HG03045 (cell line): Measurements from ENCODE around the gene MCRIP1.

ENCODE experiments used
- ATAC-seq: cut with Tn5 transposase; IDR thresholded peaks from one replicate; pipeline ENCODE4 v1.9.1; 2021; ENCODE audit warnings: mild to moderate bottlenecking, moderate library complexity; ENCODE audit not compliant: unreplicated experiment

Gene MCRIP1, protein sequence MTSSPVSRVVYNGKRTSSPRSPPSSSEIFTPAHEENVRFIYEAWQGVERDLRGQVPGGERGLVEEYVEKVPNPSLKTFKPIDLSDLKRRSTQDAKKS

GRCh38 chr17:81833160-81833920 lies at the start of gene MCRIP1:
TSS of gene MCRIP1 (minus strand) at chr17:81833291. CDS start at chr17:81824506, 8,785 bp downstream.
- ATAC-seq = peak; percentile 74

DNA sequence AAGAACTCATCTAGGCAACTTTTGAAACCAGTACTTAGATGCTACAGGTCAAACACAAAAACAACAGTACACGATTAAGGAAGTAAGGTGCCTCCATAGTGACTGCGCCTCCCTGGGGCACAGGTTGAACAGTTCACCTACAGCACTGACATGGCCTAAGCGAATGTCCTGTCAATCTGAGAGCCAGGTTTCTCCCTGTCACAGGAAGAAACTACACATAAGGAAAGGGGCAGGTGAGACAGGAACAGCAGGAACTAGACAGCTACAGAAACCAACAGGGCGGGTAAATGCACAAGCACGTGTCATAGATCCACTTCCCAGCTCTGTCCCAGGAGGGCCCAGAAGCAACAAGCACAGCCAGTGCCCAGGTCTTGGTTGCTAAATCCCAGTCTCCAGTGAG lies 46.0 kb upstream of the MCRIP1 start:
- ATAC-seq = no peak

GRCh38 chr17:81878294-81878693 lies 45.2 kb upstream of the MCRIP1 start:
- no peak for ATAC-seq

DNA sequence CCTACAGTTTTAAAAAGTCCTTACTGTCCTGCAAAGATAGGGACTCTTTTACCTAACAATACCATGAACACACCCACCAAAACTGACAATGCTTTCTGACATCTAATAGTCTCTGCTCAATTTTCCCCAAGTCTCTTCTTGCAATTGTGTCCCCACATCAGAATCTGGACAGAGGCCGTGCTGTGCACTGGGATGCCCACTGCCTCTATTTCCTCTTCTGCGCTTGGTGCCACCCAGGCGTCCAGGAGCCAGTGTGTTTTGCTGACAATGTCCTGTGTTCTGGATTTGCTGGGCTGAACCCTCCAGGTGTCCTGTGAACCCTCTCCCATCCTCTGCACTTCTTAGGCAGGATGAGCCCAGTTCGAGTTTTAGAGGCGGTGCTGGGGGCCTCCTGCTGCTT lies 44.5 kb upstream of the MCRIP1 start:
- no peak for ATAC-seq

DNA sequence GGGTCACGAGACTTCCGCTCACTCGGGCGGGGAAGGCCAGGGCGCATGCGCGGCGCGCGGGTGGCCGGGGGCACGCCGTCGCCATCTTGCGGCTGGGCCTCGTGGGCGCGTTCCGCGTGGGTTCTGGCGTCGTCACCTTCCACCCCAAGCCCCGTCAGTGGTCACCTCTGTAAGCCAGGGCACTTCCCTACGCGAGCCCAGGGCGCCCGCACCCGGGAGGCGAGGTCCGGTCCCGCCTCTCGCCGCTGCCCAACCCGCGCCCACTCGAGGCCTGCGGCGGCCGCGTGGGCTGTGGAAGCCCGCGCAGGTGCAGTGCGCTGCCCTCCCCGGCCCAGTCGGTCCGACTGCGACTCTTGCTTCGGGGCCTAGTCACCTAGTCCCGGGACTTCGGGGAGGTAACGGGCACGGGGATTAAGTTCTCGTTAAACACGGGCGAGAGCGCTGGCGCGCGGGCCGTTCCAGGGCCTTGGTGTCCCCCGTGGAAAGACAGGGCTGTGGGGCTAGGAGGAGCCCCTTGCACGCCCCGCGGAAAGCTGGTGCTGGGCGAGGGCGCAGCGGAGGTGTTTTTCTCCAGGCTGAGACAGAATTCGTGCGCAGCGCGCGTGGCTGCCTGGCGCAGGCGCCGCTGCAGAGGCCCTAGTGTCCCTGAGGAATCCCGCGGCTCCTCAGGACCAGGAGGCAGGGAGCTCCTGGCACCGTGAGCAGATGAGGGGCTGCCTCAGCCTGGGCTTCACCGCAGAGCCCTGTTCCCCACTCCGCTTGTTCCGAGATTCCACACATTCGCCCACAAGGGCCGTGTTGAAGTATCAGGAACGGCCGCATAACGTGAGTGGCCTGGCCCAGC lies 38.5 kb upstream of the MCRIP1 start:
- ATAC-seq = peak; percentile 25

DNA sequence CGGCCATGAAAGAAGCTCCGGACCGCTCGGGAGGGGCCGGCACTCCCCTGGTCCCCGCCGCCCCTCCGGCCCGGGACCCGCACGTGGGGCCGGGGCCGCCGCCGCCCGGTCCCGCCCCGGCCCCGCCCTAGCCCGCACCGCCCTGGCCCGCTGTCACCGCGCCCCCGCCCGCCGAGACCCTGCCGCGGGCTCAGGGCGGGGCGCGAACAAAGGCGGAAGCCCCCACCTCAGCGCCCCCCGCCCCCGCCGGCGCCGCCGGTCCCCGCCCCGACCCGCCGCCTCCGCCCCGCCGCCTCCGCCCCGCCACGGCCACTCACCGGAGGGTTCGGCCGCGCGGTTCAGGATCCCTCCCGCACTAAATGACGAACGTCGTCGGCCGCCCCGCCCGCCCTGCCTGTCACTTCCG lies 37.9 kb upstream of the MCRIP1 start, which contains the start of gene ARHGDIA:
ARHGDIA (minus strand) TSS at position 357 of the 406 bp plus-strand sequence. CDS start 1,407 bp downstream, outside the sequence.
- peak; percentile 44 for ATAC-seq

DNA sequence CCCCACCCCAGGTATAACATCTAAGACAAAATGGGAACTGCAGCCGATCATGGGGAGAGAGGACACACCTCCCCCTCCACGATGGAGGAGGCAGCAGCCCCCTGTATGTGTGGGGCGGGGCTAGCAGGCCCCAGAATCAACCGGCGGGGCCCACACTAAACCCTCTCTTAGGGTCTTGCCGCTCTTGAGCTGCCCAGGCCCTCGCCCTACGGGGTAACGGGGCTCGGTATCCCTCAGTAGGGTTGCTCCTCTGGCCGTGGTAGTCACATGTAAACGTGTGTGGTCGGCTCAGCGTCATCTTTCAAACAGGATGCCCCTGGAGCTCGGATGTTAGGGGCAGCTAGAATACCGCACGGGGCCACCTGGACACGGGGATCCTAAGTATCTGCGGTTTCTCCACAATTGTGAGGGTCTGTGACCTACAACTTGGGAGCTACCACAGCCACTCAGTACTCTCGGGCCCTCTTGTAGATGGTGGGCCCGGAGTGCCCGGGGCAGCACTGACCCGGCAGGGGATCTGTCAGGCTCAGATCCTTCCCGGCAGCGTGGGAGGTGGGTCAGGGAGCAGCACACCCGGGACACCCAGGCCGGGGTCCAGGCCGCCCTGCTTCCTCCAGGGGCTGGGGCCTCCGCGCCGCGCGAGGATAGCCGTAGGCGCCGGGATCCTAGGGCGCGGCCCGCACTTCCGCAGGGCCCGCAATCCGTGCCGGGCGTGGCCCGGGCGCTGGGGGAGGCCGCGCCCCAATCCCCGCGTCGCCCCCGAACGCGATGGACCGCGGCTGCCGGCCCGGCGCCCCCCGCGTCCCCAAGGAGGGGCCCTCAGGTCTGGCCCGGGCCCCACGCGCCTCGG lies 37.3 kb upstream of the MCRIP1 start:
- ATAC-seq = peak; percentile 18

DNA sequence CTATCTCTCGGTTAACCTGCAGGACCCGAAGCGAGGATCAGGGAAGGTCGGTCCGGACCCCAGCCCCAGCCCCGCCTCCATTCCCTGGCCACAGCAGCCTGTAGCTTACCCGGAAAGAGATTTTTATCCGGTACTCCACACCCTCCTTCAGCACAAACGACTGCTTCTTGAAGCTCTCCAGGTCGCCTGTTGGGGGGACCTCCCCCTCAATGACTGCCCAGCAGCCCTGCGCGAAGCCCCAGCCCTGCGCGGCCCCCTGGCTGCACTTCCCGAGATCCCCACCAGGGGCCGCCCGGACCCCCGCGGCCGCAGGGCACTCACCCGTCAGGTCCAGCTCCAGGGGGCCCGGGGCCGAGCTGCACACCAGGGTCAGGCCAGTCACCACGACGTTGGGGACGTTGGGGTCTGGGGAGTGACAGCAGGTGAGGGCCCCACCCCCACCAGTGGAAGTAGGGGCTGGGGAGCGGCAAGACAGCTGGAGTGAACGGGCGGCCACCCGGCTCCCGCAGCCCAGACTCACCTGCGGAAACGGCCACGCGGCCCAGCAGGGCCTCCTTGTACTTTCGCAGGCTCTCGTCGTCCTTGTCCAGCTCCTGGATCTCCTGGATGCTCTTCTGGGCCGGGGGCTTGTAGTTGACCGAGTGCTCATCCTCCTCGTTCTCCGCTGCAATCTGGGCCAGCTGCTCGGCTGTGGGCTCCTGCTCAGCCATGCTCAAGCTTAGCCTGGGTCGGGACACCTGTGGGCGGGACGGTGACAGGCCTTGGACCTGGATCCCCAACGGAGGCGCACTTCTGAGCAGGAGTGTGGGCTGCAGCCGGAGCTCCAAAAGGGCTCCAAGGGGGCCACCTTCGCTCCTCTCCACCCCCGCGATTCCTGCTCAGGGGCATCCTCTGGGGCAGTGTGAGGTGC lies 36.4 kb upstream of the MCRIP1 start:
- no peak for ATAC-seq

GRCh38 chr17:81868674-81869220 lies 35.7 kb upstream of the MCRIP1 start:
- ATAC-seq = no peak

GRCh38 chr17:81867991-81868673 lies 35.0 kb upstream of the MCRIP1 start:
- ATAC-seq = no peak

- no peak for ATAC-seq
These were observed 34.3 kb upstream of the MCRIP1 start for GRCh38 chr17:81867170-81867990.

DNA sequence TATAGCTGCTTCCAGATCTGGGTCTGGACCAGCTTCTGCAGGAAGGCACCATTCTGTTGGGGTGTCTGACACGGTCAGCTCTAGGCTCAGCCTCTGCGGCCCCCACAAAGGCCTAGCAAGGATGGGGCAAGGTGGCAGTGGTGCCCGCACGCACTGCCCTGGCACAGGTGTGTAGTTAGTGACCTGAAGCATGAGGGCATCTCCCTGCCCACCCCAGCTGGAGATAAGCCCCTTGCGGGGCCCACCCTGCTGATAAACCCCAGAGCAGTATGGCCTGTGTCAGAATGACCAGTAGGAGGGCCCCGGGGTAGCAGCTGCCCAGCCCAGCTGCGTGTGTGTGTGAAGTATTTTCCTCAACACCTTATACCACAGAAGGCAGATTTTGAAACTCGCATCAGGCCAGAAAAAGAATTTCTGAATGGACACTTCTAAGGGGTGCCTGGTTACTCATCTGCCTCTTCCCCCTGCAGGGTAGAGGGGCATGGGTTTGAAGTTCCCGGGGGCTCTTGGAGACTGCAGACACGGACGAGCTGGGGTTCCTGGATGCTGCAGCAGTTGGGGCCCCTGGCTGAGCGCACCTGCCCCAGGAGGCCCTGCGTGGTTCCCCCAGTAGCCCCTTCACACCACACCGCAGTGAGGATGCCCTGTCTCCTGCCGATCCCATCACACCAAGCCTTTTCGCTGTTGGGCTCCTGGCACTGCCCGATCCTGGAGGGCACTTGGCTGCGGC lies 33.5 kb upstream of the MCRIP1 start:
- no peak for ATAC-seq

- ATAC-seq = no peak
These were observed 32.8 kb upstream of the MCRIP1 start for GRCh38 chr17:81865733-81866439.

GRCh38 chr17:81865358-81865732 lies 32.3 kb upstream of the MCRIP1 start:
- ATAC-seq = no peak

DNA sequence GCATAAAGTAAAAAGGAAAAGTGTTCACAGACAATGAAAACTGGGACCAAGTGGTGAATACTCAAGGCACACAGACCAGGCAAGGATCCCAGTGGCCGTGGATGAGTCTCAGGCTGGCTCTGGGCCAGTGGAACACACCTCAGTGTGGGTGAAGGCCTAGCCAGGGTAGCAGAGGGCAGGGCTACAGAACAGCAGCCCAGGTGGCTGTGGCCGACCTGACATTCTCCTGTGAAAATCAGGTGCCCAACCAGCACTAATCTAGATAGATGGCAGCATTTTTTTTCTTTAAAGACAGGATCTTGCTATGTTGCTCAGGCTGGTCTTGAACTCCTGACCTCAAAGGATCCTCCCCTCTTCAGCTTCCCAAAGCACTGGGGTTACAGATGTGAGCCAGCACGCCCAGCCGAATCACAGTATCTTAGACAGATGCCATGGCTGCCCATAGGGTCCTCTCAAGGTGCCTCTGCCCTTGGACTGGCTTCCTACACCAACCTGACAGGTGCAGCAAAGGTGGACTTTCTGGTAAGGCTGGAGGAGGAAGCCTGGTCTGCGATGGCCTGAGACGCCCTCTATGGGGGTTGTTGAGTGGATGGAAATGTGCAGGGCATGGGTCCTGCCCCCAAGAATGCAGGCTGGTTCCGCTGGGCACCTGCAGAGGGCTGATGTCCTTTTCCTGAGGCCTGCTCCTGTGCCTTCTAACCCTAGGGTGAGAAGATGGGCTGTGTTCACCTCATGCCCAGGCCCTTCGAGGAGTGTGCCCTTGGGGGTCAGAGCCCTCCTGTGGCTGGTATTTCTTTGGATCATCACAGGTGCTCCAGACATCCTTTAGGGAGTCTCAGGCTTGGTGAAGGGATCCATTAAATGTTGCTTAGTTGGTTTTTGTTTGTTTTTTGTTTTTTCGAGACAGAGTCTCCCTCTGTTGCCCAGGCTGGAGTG lies 31.0 kb upstream of the MCRIP1 start:
- ATAC-seq = no peak
